HG02884 (cell line): Measurements from ENCODE around the gene TFPT.

Experiments used
- ATAC-seq: cut with Tn5 transposase; IDR thresholded peaks from one replicate; pipeline ENCODE4 v1.9.1; 2021; ENCODE audit warnings: mild to moderate bottlenecking, moderate library complexity; ENCODE audit not compliant: unreplicated experiment

Gene TFPT

GRCh38 chr19:54084410-54084809, 31.0 kb downstream of the TFPT start:
- ATAC-seq, result no peak

- no peak for ATAC-seq
These were observed 34.4 kb downstream of the TFPT start, which contains the start of gene TARM1 for GRCh38 chr19:54081032-54081431. Gene TARM1, minus strand, starts transcription at chr19:54081365. Its CDS starts 25 bp downstream, at chr19:54081340.

GRCh38 chr19:54077334-54077733, 38.1 kb downstream of the TFPT start:
- ATAC-seq, result no peak

GRCh38 chr19:54074851-54075250, 40.6 kb downstream of the TFPT start:
- ATAC-seq, result no peak

- ATAC-seq, result no peak
These were observed 41.6 kb downstream of the TFPT start for GRCh38 chr19:54073829-54074228.

- ATAC-seq, result no peak
These were observed 46.0 kb downstream of the TFPT start for GRCh38 chr19:54069470-54069869.

GRCh38 chr19:54063350-54064116, 51.9 kb downstream of the TFPT start, which contains the start of gene VSTM1:
Gene VSTM1, minus strand, starts transcription at chr19:54063897. Its CDS starts 120 bp downstream, at chr19:54063777.
- no peak for ATAC-seq

- no peak for ATAC-seq
These were observed 52.8 kb downstream of the TFPT start for GRCh38 chr19:54062643-54063042.
